HCT116 (cell line): ENCODE results near the gene CTXND1. TPM values are rescaled to one million over a fixed set of nuclear protein-coding genes. Genes with fewer than 3 reads are reported as not detected.

ENCODE experiments used
- ATAC-seq: fragments of 200-7000 bp; cut with Tn5 transposase; 2 replicates; pipeline ENCODE4 v1.9.1; 2020; ENCODE audit warnings: mild to moderate bottlenecking, moderate library complexity
- BruUV-seq: library from RNA; stranded (reverse); fragments of 400-500 nt; replicated peaks from 2 replicates; lab custom pipeline; 2021; lab: Mats Ljungman, UMichigan
- CTCF ChIA-PET: fragments of 300-600 bp; sonication (Branson Sonifier 250); formaldehyde crosslinking; loops from one replicate; lab custom pipeline; 2021; ENCODE audit warnings: antibody characterized with exemption; lab: Charles Lee
- POLR2A ChIA-PET: fragments of 300-600, 350-600 bp; sonication (Branson Sonifier 250); formaldehyde crosslinking; loops from one replicate; lab custom pipeline; 2021; ENCODE audit warnings: antibody characterized with exemption; lab: Charles Lee
- RAD21 ChIA-PET, 2 experiments: fragments of 300-600 bp; sonication (Branson Sonifier 250); formaldehyde crosslinking; loops; one replicate each; lab custom pipeline; 2023; ENCODE audit warnings: low total read pairs in 2 of 2; ENCODE audit not compliant: uncharacterized antibody in 2 of 2, unreplicated experiment in 2 of 2, low non-redundant PET in 1 of 2; lab: Charles Lee
- DNase-seq: peaks from one replicate; pipeline ENCODE4 v3.0.0-alpha.2; 2010; ENCODE audit warnings: low read depth, low spot score
- H2AFZ ChIP-seq: fragments of 200-600 bp; shearing (Covaris generic), sonication (generic); 2 replicates; pipeline ENCODE4 v1.6.1; 2017; ENCODE audit warnings: low read depth, mixed run types, mixed read lengths, antibody characterized with exemption, low read length; ENCODE audit not compliant: poor library complexity, severe bottlenecking
- H3K27ac ChIP-seq: 2 replicates; pipeline ENCODE4 v1.5.1; 2012; ENCODE audit warnings: low read depth, low read length
- H3K27me3 ChIP-seq: fragments of 200-600 bp; sonication (generic); 2 replicates; pipeline ENCODE4 v1.6.1; 2016; ENCODE audit warnings: mixed run types, low read length, mixed read lengths; ENCODE audit not compliant: insufficient read depth
- H3K36me3 ChIP-seq, 2 experiments: fragments of 200-500 bp in 1 of 2; fragments of 200-600 bp in 1 of 2; sonication (Bioruptor generic) in 1 of 2; sonication (generic) in 1 of 2; 2 replicates each; pipeline versions ENCODE4 v1.5.1 to v1.6.1; 2014 to 2016; ENCODE audit warnings: low read length in 2 of 2, inconsistent platforms in 1 of 2, mixed read lengths in 1 of 2, mixed run types in 1 of 2; ENCODE audit not compliant: insufficient read depth in 2 of 2, control insufficient read depth in 1 of 2
- H3K4me1 ChIP-seq, 2 experiments: fragments of 200-600 bp in 1 of 2; sonication (generic) in 1 of 2; 2 replicates each; pipeline versions ENCODE4 v1.5.1 to v1.6.1; 2012 to 2017; ENCODE audit warnings: low read length in 2 of 2, inconsistent platforms in 1 of 2, mild to moderate bottlenecking in 1 of 2, mixed read lengths in 1 of 2, mixed run types in 1 of 2, moderate library complexity in 1 of 2; ENCODE audit not compliant: insufficient read depth in 2 of 2, control insufficient read depth in 1 of 2
- H3K4me2 ChIP-seq: fragments of 200-600 bp; sonication (generic); 2 replicates; pipeline ENCODE4 v1.6.1; 2017; ENCODE audit warnings: mixed run types, low read length, mixed read lengths
- H3K4me3 ChIP-seq, 2 experiments: fragments of 200-600 bp in 1 of 2; sonication (generic) in 1 of 2; replicated peaks in 1 of 2; 2 replicates each; pipeline ENCODE4 v1.5.1; 2011 to 2016; ENCODE audit warnings: low read length in 2 of 2, control low read depth in 1 of 2, low read depth in 1 of 2, mild to moderate bottlenecking in 1 of 2, mixed read lengths in 1 of 2, mixed run types in 1 of 2
- H3K79me2 ChIP-seq: fragments of 200-600 bp; sonication (generic); 2 replicates; pipeline ENCODE4 v1.6.1; 2017; ENCODE audit warnings: mild to moderate bottlenecking, mixed run types, low read length, moderate library complexity, mixed read lengths; ENCODE audit not compliant: insufficient read depth
- H3K9ac ChIP-seq: fragments of 200-600 bp; sonication (generic); 2 replicates; pipeline ENCODE4 v1.6.1; 2016; ENCODE audit warnings: low read length, mixed read lengths
- H3K9me2 ChIP-seq: fragments of 200-600 bp; sonication (generic), shearing (Covaris generic); 2 replicates; pipeline ENCODE4 v1.6.1; 2017; ENCODE audit warnings: mixed run types, mild to moderate bottlenecking, moderate library complexity; ENCODE audit not compliant: insufficient read depth
- H3K9me3 ChIP-seq, 2 experiments: fragments of 200-500 bp in 1 of 2; fragments of 200-600 bp in 1 of 2; sonication (Bioruptor generic) in 1 of 2; sonication (generic) in 1 of 2; 2 replicates each; pipeline ENCODE4 v1.6.1; 2014 to 2017; ENCODE audit warnings: low read length in 2 of 2, mixed read lengths in 2 of 2, inconsistent platforms in 1 of 2, low read depth in 1 of 2, mild to moderate bottlenecking in 1 of 2, mixed run types in 1 of 2, moderate library complexity in 1 of 2; ENCODE audit not compliant: control insufficient read depth in 1 of 2, insufficient read depth in 1 of 2
- H4K20me1 ChIP-seq: fragments of 200-600 bp; sonication (generic), shearing (Covaris generic); 2 replicates; pipeline ENCODE4 v1.6.1; 2017; ENCODE audit warnings: mixed run types, mild to moderate bottlenecking, moderate library complexity; ENCODE audit not compliant: insufficient read depth
- ATF3 ChIP-seq: IDR thresholded peaks from 2 replicates; pipeline ENCODE4 v1.6.1; 2012
- CBX3 ChIP-seq: IDR thresholded peaks from 2 replicates; pipeline ENCODE4 v1.6.1; 2012; ENCODE audit warnings: low read depth
- CEBPB ChIP-seq: IDR thresholded peaks from 2 replicates; pipeline ENCODE4 v1.6.1; 2012; ENCODE audit warnings: low read depth
- CTCF ChIP-seq, 3 experiments: fragments of 200-600 bp in 1 of 3; sonication (generic) in 1 of 3; IDR thresholded peaks in 2 of 3; conservative IDR thresholded peaks in 1 of 3; 2 replicates each; pipeline ENCODE4 v1.5.1; 2012 to 2017; ENCODE audit warnings: low read depth in 2 of 3, low read length in 2 of 3, antibody characterized with exemption in 1 of 3, borderline replicate concordance in 1 of 3, control low read depth in 1 of 3, mild to moderate bottlenecking in 1 of 3, mixed read lengths in 1 of 3, mixed run types in 1 of 3, moderate library complexity in 1 of 3; ENCODE audit not compliant: insufficient read depth in 1 of 3
- EGR1 ChIP-seq: IDR thresholded peaks from 2 replicates; pipeline ENCODE4 v1.6.1; 2012; ENCODE audit warnings: low read depth
- EZH2phosphoT487 ChIP-seq: fragments of 200-600 bp; IDR thresholded peaks from 2 replicates; pipeline ENCODE4 v1.6.1; 2018; ENCODE audit warnings: antibody characterized with exemption, borderline replicate concordance
- FOSL1 ChIP-seq: IDR thresholded peaks from 2 replicates; pipeline ENCODE4 v1.6.1; 2012; ENCODE audit warnings: low read depth
- JUND ChIP-seq: IDR thresholded peaks from 2 replicates; pipeline ENCODE4 v1.6.1; 2012
- POLR2A ChIP-seq: IDR thresholded peaks from 2 replicates; pipeline ENCODE4 v1.7.0; 2011; ENCODE audit warnings: borderline replicate concordance; ENCODE audit not compliant: insufficient read depth, insufficient read length; ENCODE audit errors: extremely low read depth
- POLR2AphosphoS5 ChIP-seq: IDR thresholded peaks from 2 replicates; pipeline ENCODE4 v1.6.1; 2011; ENCODE audit warnings: mild to moderate bottlenecking, low read depth, low read length, moderate library complexity
- RAD21 ChIP-seq: IDR thresholded peaks from 2 replicates; pipeline ENCODE4 v1.6.1; 2012; ENCODE audit warnings: low read depth, mild to moderate bottlenecking
- REST ChIP-seq: IDR thresholded peaks from 2 replicates; pipeline ENCODE4 v1.6.1; 2012; ENCODE audit warnings: low read depth
- SIN3A ChIP-seq: IDR thresholded peaks from 2 replicates; pipeline ENCODE4 v1.6.1; 2012; ENCODE audit warnings: low read depth
- TCF7L2 ChIP-seq: IDR thresholded peaks from 2 replicates; pipeline ENCODE4 v1.7.0; 2011; ENCODE audit warnings: borderline replicate concordance, inconsistent platforms; ENCODE audit not compliant: insufficient read depth, insufficient read length; ENCODE audit errors: extremely low read depth
- YY1 ChIP-seq: IDR thresholded peaks from 2 replicates; pipeline ENCODE4 v1.6.1; 2011; ENCODE audit warnings: low read length, low read depth, moderate library complexity, mild to moderate bottlenecking; ENCODE audit not compliant: insufficient replicate concordance; ENCODE audit errors: extremely low read depth
- ZBTB33 ChIP-seq: IDR thresholded peaks from 2 replicates; pipeline ENCODE4 v1.6.1; 2011; ENCODE audit warnings: mild to moderate bottlenecking, low read length, moderate library complexity; ENCODE audit not compliant: insufficient replicate concordance; ENCODE audit errors: extremely low read depth
- intact Hi-C: fragments of 100-400 bp; cut with micrococcal nuclease; formaldehyde crosslinking; loops from 2 replicates; pipeline ENCODE4 v1.10.0; 2022
- total RNA-seq: library from RNA; stranded (reverse); gene quantifications from one replicate; pipeline ENCODE4 v1.2.1, GENCODE V29; 2021; ENCODE audit not compliant: unreplicated experiment

Gene CTXND1
- total RNA-seq, 1 experiment from 2014 or later: not detected

- ATAC-seq: peak; percentile 54
- H4K20me1 ChIP-seq: no peaks in the 10 kb centered on the region
Observed at GRCh38 chr15:80203361-80203885, 48.6 kb downstream of the CTXND1 start.

More at GRCh38 chr15:80203361-80203885, 48.6 kb downstream of the CTXND1 start:
- Histone ChIP-seq H3K27me3 (peaks cover 24% of the 10 kb centered on the region), H3K4me1 (peaks cover 0 to 12% of the 10 kb centered on the region in 2 experiments; a peak in 1 of 4 replicates), H3K36me3 (no peaks in the 10 kb centered on the region), H3K9ac (no peak overlapping the region), H2AFZ (no peak overlapping the region), H3K4me2 (no peak overlapping the region), H3K27ac (no peak overlapping the region), H3K9me2 (no peaks in the 10 kb centered on the region), H3K4me3 (no peak overlapping the region), H3K79me2 (no peaks in the 10 kb centered on the region), H3K9me3 (no peaks in the 10 kb centered on the region)
- DNase-seq: no peak
- TF ChIP-seq JUND (no peak), ATF3 (no peak), SIN3A (no peak), YY1 (no peak), CEBPB (no peak), POLR2A (no peak), POLR2AphosphoS5 (no peak), REST (no peak), RAD21 (0 out of 2 replicates have a peak, but pooled peaks have one; percentile 10), CBX3 (no peak), TCF7L2 (no peak), EZH2phosphoT487 (no peak), ZBTB33 (no peak), EGR1 (no peak), CTCF (IDR thresholded peaks at IDR 0.05 in 2 of 3, conservative IDR thresholded peaks at IDR 0.05 in 1 of 3; ENCODE audit: borderline replicate concordance in 1 of 3, insufficient read depth in 1 of 3, low read depth in 2 of 3, low read length in 2 of 3) (peak in 1 of 3 experiments; percentile 18; a peak in 1 of 6 replicates), FOSL1 (no peak)
- RAD21 ChIA-PET: interaction anchor here in 1 of 2 experiments (0.6 kb wide), 1 partner anchor 1958 kb away, joined by 6 read pairs; no protein-coding TSS in a partner anchor
- CTCF ChIA-PET: no interaction called here
- BruUV-seq: no TSS peak
- POLR2A ChIA-PET: interaction anchor here (0.7 to 1.2 kb wide), 3 partner anchors 10 to 357 kb away, joined by 3 read pairs; no protein-coding TSS in a partner anchor
- intact Hi-C loops: no loop called here
